ENCODE results near the gene ZNF18.
A peak's percentile ranks its signal among the peaks of the same experiment; 100 is the strongest.

The ZNF18 gene

DNA sequence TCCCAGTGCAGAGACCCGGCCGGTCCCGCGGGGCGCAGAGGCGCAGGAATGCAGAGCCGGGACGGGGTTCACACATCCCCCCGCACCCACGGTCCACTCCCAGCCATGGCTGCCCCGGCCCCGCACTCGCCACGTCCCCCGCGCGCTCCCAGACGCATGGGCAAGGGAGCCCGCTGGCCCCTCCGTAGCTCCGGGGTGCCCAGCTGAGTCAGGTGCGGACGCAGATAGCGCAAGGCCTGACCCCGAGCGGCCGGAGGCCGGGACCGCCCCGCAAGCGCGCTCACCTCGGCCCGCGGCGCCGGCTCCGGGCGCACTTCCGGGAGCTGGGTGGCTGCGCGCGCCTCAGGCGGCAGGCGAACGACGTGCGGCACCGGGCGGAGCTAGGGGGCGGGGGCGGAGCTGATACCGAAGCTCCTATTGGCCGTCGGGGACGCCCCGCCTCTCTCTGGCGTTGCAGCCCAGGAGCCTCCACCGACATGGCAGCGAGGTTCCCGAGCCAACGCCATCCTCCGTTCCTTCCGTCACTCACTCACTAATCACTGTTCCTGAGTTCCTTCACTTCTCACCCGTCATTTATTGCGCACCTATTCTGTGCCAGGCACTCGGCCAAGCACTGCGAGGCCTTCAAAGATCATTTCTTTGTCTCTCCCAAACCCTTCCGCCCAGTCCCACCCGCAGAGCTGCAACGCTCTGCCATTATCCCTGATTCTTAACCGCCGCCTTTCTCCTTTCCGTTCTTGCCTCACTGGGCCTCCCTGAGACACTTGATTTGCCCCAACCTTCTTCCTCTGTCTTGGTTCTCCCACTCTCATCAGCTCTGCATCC is at the start of gene ZNF18:
ZNF18 (minus strand) TSS at position 329 of the 825 bp plus-strand sequence. CDS start 4,646 bp downstream, outside the sequence.
- peak; percentile 99 for DNase-seq (ENCODE audit: low spot score)

- DNase-seq (ENCODE audit: low spot score), result no peak
Observed at GRCh38 chr17:12046786-12047185, 49.5 kb upstream of the ZNF18 start.

DNA sequence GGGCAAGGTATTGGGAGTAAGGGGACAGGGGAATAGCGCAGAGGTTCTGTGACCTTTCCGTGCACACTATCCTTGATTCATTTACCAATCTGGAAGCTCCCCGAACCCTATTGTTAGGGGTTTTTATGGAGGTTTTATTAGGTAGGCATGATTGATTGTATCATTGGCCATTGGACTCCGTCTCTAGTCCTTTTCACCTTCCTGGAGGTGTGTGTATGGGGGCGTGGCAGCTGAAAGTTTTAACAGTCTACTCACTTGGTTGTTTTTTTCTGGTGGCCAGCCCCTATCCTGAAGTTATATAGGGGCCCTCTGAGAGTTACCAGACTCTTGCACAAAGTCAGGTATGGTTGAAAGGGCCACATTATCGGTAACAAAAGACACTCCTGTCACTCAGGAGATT is 46.4 kb upstream of the ZNF18 start:
- no peak for DNase-seq (ENCODE audit: low spot score)

DNA sequence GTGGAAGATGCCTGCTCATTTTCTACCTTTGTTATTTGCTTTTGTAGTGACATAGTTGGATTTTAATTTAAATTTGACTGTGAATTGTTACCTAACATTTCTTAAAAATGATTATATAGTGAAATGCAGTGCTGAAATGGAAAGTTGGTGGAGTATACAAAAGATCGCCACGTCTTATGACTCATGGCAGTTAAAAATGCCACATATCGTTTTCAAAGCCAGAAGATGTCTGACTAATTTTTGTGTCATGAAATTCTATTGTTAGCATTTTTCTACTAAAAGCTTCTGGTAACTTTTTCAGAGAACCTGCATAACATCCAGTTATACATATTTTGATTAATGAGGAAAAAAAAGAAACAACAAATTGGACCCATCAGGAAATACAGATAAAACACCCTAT is 44.0 kb upstream of the ZNF18 start:
- no peak for DNase-seq (ENCODE audit: low spot score)

GRCh38 chr17:12040478-12040877 is 43.2 kb upstream of the ZNF18 start:
- DNase-seq (ENCODE audit: low spot score), result no peak

- DNase-seq (ENCODE audit: low spot score), result no peak
Observed at GRCh38 chr17:12037970-12038369, 40.7 kb upstream of the ZNF18 start.

- DNase-seq (ENCODE audit: low spot score), result no peak
Observed at GRCh38 chr17:12035673-12036072, 38.4 kb upstream of the ZNF18 start.

- no peak for DNase-seq (ENCODE audit: low spot score)
Observed at GRCh38 chr17:12034538-12034937, 37.3 kb upstream of the ZNF18 start.

- DNase-seq (ENCODE audit: low spot score), result no peak
Observed at GRCh38 chr17:12028611-12029010, 31.3 kb upstream of the ZNF18 start.

GRCh38 chr17:12027658-12028057 is 30.4 kb upstream of the ZNF18 start:
- no peak for DNase-seq (ENCODE audit: low spot score)

GRCh38 chr17:12024327-12024726 is 27.1 kb upstream of the ZNF18 start:
- DNase-seq (ENCODE audit: low spot score), result no peak

- no peak for DNase-seq (ENCODE audit: low spot score)
Observed at GRCh38 chr17:12022310-12022709, 25.0 kb upstream of the ZNF18 start.

DNA sequence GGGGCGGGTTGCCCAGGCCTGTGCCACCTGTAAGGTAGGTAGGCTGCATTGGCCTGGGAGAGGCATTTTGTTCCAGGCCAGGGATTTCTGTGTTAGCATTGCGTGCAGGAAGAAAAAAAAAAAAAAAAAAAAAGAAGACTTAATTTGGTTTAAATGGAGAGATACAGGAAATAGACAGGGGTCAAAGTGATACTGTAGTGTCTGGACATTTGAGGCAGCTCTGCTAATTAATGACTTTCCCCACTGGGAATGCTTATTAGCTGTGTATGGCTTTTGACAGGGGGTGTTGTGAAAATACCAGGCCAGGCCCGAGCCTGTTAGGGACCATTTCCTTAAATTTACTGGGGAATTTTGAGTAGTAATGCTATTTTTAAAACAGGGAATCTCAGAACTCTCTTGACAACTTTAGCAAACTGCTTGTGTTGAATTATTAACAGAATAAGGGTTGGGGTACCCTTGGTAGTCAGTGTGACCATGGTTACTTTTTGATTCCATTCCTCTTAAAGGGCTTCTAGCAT is 24.4 kb upstream of the ZNF18 start:
- no peak for DNase-seq (ENCODE audit: low spot score)

DNA sequence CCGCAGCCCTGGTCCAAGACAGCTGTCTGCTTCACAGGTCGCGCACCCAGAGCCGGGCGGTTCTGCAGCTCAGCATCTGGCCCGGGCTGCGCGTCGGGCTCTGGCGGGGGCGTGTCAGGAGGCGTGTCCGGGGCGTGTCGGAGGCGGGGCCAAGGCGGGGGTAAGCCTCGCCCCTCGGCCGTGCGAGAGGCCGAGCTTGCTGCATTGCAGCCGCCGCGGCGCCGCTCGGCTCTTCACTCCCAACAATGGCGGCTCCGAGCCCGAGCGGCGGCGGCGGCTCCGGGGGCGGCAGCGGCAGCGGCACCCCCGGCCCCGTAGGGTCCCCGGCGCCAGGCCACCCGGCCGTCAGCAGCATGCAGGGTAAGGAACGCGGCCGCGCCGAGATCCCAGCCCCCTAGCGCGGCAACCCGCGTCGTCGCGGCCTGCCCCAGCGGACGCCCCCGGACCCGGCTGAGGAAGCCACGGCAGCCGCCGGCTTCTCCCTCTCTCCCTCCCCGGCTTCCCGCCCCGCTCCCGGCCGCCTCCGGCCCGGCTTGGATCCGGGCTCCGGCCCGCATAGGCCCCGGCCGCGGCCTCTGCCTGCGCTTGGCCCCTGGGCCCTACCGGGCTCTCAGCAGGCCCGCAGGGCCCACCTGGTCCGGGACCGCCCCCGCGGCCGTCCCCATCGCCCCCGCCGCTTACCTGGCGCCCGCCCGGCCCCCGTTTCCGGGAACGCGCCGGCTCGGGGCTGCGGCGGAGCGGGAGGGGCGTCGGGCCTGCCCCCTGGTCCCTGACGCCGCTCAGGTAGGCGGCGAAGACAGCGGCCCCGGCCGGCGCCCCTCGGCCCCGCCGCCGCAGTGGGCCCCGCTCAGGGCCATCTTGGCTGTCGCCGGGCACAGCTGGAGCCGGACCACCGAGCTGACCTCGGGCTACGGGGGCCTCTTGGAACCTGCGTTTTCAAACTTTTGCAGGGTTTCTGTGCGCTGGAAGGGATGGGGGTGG is 23.7 kb upstream of the ZNF18 start, which contains the start of gene MAP2K4:
MAP2K4 (plus strand) TSS at position 236 of the 981 bp plus-strand sequence; CDS start at position 246, 10 bp downstream.
- DNase-seq (ENCODE audit: low spot score), result peak; percentile 99

- DNase-seq (ENCODE audit: low spot score), result no peak
Observed at GRCh38 chr17:12007466-12007865, 10.2 kb upstream of the ZNF18 start.

- DNase-seq (ENCODE audit: low spot score), result no peak
Observed at GRCh38 chr17:11999696-12000095, 2.4 kb upstream of the ZNF18 start.

- DNase-seq (ENCODE audit: low spot score), result no peak
Observed at GRCh38 chr17:11997972-11998233, 628 bp upstream of the ZNF18 start.

- no peak for DNase-seq (ENCODE audit: low spot score)
Observed at GRCh38 chr17:11996722-11997146, 541 bp downstream of the ZNF18 start.

DNA sequence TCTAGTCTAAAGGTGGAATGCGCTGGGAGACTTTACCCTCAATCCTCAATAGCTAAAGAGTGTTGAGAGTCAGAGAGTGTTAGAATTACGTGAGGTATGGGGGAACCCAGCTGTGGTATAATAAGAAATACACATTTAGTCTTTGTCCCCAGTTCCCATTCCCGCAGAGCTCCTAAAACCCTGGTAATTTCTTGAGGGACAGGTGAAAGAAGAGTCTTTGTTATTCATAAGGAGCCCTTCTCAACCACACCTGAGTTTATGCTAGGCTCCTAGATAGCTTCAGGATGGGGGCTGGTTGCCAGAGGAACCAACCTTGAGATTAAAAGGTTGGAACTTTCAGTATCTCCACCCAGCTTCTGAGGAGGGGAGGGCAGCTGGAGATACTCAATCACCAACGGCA is 5.8 kb downstream of the ZNF18 start:
- no peak for DNase-seq (ENCODE audit: low spot score)

DNA sequence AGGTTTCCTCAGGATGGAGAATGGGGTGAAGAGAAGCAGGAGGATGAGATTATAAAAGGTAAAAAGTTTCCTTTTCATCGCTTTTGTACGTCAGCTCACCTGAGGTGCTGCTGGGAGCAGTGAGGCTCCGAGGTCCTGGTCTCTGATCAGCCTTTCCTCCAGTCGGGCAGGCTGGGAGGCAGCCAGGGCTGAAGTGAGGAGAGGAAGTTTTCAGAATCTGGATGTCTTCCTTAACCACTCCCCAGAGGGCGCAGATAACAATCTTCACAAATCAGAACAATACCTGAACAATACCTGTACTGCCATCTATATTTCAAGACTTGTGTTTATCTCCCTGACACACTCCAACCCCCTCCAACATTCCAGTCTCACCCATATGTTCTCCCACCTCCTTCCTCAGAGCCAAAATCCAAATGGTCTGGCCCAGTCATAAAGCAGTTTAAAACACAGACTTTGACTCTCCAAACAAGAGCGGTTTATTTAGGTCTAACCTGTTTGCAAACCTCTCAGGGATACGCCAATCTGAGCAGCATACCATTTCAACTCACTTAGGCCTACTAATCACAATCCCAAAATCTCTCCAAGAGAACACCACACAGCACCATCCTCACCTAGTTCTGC is 6.8 kb downstream of the ZNF18 start:
- no peak for DNase-seq (ENCODE audit: low spot score)

DNA sequence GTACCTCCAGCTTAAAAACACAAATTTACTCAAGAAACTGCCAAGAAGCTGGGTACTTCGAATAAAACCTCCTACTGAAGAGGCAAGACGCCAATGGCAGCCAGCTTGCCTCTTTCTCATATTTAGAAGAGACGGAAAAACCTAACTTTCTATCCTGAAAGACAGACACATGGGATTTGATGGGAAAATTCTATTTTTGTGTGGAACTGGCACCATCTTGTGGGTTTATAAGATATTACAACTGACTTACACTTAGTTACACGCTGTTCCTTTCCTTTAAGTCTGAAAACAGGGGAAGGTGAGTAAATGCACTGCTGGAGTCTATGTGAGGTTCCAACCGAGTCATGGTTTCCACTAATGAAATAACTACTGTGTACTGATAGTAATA is 10.3 kb downstream of the ZNF18 start:
- DNase-seq (ENCODE audit: low spot score), result no peak

- no peak for DNase-seq (ENCODE audit: low spot score)
Observed at GRCh38 chr17:11986179-11986941, 10.9 kb downstream of the ZNF18 start.

Measured in ecto neural progenitor cell (in vitro differentiated cells).